GM03348 (cell line): Measurements from ENCODE around the gene RAD23A.
A peak's percentile ranks its signal among the peaks of the same experiment; 100 is the strongest.
"Not testable (repeated sequence)": the region's sequence is repeated elsewhere in the genome, so short reads cannot be mapped to it uniquely, and the experiment has no call there.

ENCODE experiments used
- DNase-seq: peaks from one replicate; pipeline ENCODE4 v3.0.0; 2012; ENCODE audit warnings: low spot score

Gene RAD23A

DNA sequence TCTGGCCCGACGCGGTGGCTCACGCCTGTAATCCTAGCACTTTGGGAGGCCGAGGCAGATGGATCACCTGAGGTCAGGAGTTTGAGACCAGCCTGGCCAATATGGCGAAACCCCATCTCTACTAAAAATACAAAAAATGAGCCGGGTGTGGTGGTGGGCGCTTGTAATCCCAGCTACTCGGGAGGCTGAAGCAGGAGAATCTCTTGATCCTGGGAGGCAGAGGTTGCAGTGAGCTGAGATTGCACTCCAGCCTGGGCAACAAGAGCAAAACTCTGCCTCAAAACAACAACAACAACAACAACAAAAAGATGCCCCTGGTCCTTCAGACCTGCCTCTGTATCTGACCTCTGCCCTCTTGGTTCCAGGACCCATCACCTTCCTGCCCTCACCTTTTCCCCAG lies 9.9 kb downstream of the RAD23A start:
- DNase-seq: not testable (repeated sequence)

DNA sequence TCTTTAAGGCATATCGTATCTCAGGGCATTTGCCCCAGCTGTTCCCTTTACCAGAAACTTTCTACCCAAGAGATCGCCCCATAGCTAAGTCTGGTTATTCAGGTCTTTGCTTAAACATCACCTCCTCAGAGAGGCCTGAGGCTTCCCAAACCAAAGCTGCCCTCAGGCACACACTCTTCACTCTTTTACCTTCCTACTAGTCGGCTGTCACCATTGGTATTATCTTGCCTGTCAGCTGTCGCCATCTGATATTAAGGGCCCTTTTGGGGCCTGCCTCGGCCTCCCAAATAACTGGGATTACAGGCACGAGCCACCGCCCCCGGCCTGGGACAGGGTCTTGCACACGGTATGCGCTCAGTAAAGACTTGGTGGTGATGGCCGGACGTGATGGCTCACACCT lies 10.3 kb downstream of the RAD23A start:
- DNase-seq: no peak

DNA sequence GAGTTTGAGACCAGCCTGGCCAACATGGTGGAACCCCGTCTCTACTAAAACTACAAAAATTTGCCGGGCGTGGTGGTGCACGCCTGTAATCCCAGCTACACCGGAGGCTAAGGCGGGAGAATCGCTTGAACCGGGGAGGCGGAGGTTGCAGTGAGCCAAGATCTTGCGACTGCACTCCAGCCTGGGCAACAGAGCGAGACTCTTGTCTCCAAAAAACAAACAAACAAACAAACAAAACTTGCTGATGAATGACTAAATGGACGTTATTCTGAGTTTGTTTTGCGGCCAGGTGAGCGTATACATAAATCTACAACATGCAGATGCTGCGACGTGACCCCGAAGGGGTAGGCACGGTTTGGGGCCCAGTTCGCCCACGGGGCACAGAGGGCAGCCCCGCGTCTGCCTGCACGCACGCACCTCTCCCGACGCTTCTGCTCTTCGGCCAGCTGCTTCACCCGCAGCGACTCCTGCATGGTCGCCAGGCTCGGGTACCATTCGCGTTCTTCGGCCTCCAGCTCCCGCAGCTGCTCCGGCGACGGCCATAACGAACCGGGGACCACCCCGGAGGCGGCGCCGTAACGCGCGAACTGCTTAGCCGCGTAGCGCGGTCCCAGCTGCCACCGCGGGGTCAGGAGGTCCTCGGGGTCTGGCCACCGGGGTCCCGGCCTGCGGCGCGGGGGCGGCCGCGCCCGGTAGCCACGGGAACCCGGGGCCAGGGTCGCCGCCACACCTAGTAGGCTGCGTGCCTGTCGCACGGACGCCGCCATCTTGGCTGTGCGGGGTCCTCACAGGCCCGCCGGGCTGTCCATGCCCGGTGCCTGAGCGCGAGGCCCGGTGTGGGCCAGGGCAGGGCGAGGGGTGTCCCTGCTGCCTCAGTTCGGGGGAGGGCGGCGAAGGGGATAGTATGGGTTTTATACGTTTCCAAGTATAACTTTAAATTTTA lies 11.1 kb downstream of the RAD23A start, which contains the start of gene GADD45GIP1:
TSS of gene GADD45GIP1 (minus strand) at position 778 of the 943 bp plus-strand sequence. CDS start at position 767, 11 bp downstream.
- peak; percentile 91 for DNase-seq

DNA sequence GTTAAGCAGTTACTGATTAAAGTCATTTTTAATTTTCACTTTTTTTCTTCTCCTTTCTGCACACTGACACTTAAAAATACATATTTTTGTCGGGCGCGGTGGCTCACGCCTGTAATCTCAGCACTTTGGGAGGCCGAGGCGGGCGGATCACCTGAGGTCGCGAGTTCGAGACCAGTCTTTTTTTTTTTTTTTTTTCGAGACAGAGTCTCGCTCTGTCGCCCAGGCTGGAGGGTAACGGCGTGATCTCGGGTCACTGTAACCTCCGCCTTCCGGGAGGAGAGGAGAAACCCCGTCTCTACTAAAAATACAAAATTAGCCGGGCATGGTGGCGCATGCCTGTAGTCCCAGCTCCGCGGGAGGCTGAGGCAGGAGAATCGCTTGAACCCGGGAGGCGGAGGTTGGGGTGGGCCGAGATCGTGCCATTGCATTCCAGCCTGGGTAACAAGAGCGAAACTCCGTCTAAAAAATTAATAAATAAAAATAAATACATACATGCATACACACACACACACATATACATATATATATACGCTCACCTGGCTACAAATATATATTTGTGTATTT lies 11.8 kb downstream of the RAD23A start:
- not testable (repeated sequence) for DNase-seq

GRCh38 chr19:12959481-12959880 lies 13.8 kb downstream of the RAD23A start:
- no peak for DNase-seq

- peak; percentile 92 for DNase-seq
Measured at GRCh38 chr19:12965017-12965811, 19.6 kb downstream of the RAD23A start.

DNA sequence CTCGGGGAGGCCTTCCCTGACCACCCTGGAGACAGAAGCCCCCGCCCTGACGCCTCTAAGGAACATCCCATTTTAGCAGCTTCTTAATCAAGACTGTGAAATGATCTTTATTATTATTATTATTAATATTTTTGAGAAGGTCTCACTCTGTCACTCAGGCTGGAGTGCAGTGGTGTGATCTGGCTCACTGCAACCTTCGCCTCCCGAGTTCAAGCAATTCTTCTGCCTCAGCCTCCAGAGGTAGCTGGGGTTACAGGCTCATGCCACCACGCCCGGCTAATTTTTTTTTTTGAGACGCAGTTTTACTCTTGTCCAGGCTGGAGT lies 20.1 kb downstream of the RAD23A start:
- DNase-seq: no peak

GRCh38 chr19:12967907-12968306 lies 22.2 kb downstream of the RAD23A start:
- no peak for DNase-seq

DNA sequence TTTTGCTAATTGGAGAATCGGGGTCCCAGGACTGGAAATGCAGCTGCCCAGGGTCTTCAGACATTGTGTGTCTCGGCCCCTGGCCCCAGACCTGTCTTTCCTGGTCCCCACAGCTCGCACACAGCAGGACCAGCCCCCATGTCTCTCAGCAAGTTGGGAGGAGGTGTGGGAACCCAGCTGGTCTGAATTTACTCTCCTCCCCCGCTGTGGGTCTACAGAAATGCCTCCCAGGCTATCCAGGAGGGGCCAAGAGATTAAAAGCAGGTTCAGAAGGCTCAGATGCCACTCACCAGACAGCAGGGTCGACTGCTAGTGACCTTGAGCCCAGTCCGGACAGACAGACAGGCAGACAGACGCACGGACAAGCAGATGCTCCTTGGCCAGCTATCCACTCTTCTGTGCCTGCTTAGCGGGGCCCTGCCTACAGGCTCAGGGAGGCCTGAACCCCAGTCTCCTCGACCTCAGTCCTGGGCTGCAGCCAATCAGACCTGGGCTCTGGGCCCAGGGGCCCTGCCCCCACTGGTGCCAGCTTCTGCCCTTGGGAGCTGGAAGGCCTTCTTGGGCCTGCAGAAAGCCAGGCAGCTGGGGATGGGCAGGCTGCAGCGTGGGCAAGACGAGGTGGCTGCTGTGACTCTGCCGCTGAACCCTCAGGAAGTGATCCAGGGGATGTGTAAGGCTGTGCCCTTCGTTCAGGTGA lies 23.8 kb downstream of the RAD23A start, which contains the start of gene DAND5:
TSS of gene DAND5 (plus strand) at position 285 of the 697 bp plus-strand sequence. CDS start at position 370, 85 bp downstream.
- peak; percentile 20 for DNase-seq

GRCh38 chr19:12970070-12970820 lies 24.6 kb downstream of the RAD23A start:
- DNase-seq: no peak

- no peak for DNase-seq
Measured at GRCh38 chr19:12973236-12973635, 27.6 kb downstream of the RAD23A start.

- peak; percentile 29 for DNase-seq
Measured at GRCh38 chr19:12974301-12975220, 28.9 kb downstream of the RAD23A start.

- DNase-seq: no peak
Measured at GRCh38 chr19:12975221-12975741, 29.6 kb downstream of the RAD23A start.

DNA sequence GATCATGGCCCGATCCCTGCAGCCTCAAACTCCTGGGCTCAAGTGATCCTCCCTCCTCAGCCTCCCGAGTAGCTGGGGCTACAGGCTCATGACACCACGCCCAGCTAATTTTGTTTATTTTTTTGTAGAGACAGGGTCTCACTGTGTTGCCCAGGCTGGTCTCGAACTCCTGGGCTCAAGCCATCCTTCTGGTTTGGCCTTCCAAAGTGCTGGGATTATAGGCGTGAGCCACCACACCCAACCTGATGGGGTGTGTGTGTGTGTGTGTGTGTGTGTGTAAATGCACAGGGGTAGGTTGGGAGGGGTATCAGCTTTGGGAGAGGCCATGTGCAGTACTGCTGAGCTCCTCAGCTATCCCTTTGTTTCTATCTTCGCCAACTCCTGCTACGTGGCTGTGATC lies 30.4 kb downstream of the RAD23A start:
- DNase-seq: not testable (repeated sequence)

- DNase-seq: no peak
Measured at GRCh38 chr19:12979974-12980373, 34.3 kb downstream of the RAD23A start.

DNA sequence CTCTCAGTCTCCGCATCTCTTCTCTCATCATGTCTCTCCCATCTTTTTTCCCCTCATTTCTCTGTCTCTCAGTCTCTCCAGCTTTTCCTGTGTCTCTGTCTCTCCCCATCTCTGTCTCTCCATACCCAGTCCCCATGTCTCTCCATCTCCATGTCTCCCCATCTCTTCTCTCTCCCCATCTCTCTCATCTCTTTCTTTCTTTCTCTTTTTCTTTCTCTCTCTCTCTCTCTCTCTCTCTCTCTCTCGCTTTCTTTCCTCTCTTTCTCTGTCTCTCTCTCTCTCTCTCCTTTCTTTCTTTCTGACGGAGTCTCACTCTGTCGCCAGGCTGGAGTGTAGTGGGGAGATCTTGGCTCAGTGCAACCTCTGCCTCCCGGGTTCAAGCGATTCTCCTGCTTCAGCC lies 37.0 kb downstream of the RAD23A start:
- no peak for DNase-seq

DNA sequence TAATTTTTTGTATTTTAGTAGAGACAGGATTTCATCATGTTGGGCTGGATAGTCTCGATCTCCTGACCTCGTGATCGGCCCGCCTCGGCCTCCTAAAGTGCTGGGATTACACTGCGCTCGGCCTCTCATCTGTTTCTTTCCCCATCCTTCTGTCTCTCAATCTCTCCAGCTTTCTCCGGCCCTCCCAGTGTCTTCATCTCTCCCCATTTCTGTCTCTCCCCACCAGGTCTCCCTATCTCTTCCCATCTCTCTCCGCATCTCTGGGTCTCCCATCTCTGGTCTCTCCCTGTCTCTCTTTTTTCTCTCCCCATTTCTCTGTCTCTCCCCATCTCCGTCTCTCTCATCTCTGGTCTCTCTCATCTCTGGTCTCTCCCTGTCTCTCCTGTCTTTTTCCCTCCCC lies 37.4 kb downstream of the RAD23A start:
- DNase-seq: no peak

DNA sequence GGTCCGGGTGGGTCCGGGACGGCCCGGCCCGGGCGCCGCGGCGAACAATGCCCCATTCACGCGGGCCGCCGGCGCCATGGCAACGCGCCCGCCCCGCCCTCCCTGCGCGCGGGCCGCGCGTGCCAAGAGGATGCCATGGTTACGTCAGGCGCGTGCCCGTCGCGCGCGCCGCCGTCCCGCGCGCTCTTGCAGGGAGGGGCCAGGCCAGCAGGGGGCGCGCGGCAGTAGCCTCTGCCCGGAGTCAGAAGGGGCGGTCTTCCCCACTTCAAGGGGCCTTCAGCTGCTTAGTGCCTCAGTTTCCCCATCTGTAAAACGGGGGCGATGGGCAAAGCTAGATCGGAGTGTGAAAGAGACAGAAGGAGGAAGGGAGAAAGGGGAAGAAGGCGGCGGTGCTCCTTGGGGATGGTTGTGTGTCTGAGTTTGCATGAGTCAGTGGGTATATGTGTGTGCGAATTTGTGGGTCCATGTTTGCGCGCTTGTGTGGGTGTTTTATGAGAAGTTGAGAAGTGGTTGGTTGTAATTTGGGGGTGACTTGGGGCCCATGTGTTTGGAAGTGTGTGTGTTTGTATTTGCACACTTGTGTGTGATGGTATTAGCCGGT lies 38.0 kb downstream of the RAD23A start:
- DNase-seq: peak; percentile 96

DNA sequence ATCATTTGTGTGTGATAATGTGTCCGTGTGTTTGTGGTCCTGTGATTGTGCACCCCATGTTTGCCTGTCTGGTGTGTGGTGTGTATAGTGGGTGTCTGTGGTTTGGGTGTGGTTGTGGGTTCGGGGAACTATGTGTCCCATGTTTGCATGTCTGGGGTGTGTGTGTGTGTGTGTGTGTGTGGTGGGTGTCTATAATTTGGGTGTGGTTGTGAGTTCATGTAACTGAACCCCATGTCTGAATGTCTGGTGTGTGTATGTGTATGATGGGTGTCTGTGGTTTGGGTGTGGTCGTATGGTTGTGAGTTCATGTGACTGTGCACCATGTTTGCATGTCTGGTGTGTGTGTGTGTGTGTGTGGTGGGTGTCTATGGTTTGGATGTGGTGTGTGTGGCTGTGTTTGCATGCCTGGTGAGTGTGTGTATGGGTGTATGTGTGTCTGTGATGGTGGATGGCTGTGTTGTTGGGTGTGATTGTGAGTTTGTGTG lies 38.5 kb downstream of the RAD23A start:
- DNase-seq: no peak
